Stomach (tissue), 9 donors: ENCODE results near the gene KRTAP13-3. TPM values are rescaled to one million over a fixed set of nuclear protein-coding genes. Genes with fewer than 3 reads are reported as not detected.
A peak's percentile ranks its signal among the peaks of the same experiment; 100 is the strongest.

Source experiments
- DNase-seq, 2 donors: peaks; one replicate each; pipeline versions ENCODE4 v3.0.0 to v3.0.0-alpha.2; 2013 to 2019
- H3K27ac ChIP-seq, 5 donors: fragments of 200-600 bp in 4 of 5; sonication (generic) in 4 of 5; one replicate each; pipeline ENCODE4 v1.5.1; 2013 to 2019; ENCODE audit warnings: mild to moderate bottlenecking in 1 of 5, moderate library complexity in 1 of 5
- H3K27me3 ChIP-seq, 3 donors: fragments of 200-600 bp; sonication (generic); one replicate each; pipeline ENCODE4 v1.5.1; 2017 to 2019; ENCODE audit warnings: mixed run types in 1 of 3
- H3K36me3 ChIP-seq, 4 donors: fragments of 200-600 bp; sonication (generic); 1 replicate in 3 of 4; 2 replicates in 1 of 4; pipeline ENCODE4 v1.5.1; 2016 to 2019
- H3K4me1 ChIP-seq, 4 donors: fragments of 200-600 bp; sonication (generic); one replicate each; pipeline ENCODE4 v1.5.1; 2016 to 2019
- H3K4me3 ChIP-seq, 4 donors: fragments of 200-600 bp; sonication (generic) in 3 of 4; one replicate each; pipeline ENCODE4 v1.5.1; 2016 to 2019; ENCODE audit warnings: mild to moderate bottlenecking in 1 of 4
- H3K9me3 ChIP-seq, 4 donors: fragments of 200-600 bp; sonication (generic); one replicate each; pipeline ENCODE4 v1.5.1; 2016 to 2019
- EP300 ChIP-seq: sonication (generic); formaldehyde crosslinking; IDR thresholded peaks from one replicate; pipeline ENCODE4 v1.6.1; 2017; ENCODE audit warnings: antibody characterized with exemption
- POLR2A ChIP-seq, 4 donors: fragments of 450-650 bp; IDR thresholded peaks; one replicate each; pipeline ENCODE4 v1.6.1; 2016; ENCODE audit warnings: antibody characterized with exemption in 4 of 4, control low read depth in 2 of 4, mild to moderate bottlenecking in 1 of 4, moderate library complexity in 1 of 4
- POLR2AphosphoS5 ChIP-seq, 3 donors: sonication (generic); formaldehyde crosslinking; IDR thresholded peaks; one replicate each; pipeline ENCODE4 v1.6.1; 2016; ENCODE audit warnings: antibody characterized with exemption in 3 of 3
- WGBS, 5 donors: extraction: QIAGEN DNeasy Blood & Tissue Kit in 3 of 5; methylation state at CpG; one replicate each; pipeline versions ENCODE4 v1.1.5 to v1.1.7; 2013 to 2018; 5-methylcytosine and 5-hydroxymethylcytosine counted together
- intact Hi-C: fragments of 100-400 bp; cut with DNase I; formaldehyde crosslinking; loops from one replicate; pipeline ENCODE4 v1.15.1; 2023; ENCODE audit warnings: low total_unique reads
- polyA plus RNA-seq, 3 donors: library from polyadenylated mRNA; stranded (reverse); fragments of 200-250 nt; gene quantifications; one replicate each; pipeline ENCODE4 v1.2.3, GENCODE V29; 2013
- total RNA-seq, 5 donors: library from RNA; depleted of rRNA; stranded (reverse); fragments of >200 nt; gene quantifications; one replicate each; pipeline versions ENCODE4 v1.1.0 to v1.2.3, GENCODE V29; 2014 to 2016
- TF ChIP-seq, protein P1 (sequence below), 7 experiments: fragments of 450-650 bp in 4 of 7; fragments of 200-600 bp in 3 of 7; sonication (generic) in 3 of 7; IDR thresholded peaks; one replicate each; pipeline ENCODE4 v1.5.1; 2016 to 2019; ENCODE audit warnings: antibody characterized with exemption in 7 of 7, control low read depth in 2 of 7, mild to moderate bottlenecking in 1 of 7
- donor health status: healthy with polysubstance abuse.
- donor health status: Bipolar disorder and iron deficiency.
- donor health status: healthy.

KRTAP13-3 gene
- total and polyA plus RNA-seq, 8 donors, result not detected

DNA sequence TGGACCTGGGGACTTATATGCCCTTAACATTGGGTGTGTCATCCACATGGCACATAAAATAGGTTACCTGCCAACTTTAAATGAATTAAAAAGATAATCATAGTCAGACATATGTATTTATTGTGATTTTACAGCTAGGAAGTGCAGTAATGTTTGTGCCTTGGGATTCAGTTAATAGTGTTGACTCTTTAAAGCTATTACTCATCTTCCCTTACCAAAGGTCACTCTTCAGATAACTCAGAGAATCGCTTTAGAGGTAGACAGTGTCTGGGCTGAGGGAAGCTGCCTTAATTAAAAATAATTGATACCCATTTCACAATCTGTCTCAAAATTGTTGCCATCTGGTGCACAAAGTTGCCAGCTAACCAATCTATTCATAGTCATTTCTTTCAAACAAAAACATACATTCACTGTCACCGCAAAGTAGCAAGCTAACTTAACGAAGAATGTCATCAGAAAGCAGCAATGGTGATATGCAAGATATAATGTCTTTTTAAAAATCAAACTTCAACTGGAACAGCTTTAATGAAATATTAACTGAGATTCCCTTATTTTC, 11.4 kb upstream of the KRTAP13-3 start:
- no peaks in the 10 kb centered on the region for H3K27me3 ChIP-seq
- no peaks in the 10 kb centered on the region for H3K4me1 ChIP-seq
- WGBS, 5 donors, result 60 to 79% (median 78%) methylated on average over 3 of the region's 3 CpGs
- H3K9me3 ChIP-seq, result no peaks in the 10 kb centered on the region
- H3K36me3 ChIP-seq, result no peaks in the 10 kb centered on the region
- no peak overlapping the region for H3K27ac ChIP-seq
- intact Hi-C loops, result no loop called here
- no peak for TF ChIP-seq EP300
- H3K4me3 ChIP-seq, result no peak overlapping the region
- no peak for DNase-seq

DNA sequence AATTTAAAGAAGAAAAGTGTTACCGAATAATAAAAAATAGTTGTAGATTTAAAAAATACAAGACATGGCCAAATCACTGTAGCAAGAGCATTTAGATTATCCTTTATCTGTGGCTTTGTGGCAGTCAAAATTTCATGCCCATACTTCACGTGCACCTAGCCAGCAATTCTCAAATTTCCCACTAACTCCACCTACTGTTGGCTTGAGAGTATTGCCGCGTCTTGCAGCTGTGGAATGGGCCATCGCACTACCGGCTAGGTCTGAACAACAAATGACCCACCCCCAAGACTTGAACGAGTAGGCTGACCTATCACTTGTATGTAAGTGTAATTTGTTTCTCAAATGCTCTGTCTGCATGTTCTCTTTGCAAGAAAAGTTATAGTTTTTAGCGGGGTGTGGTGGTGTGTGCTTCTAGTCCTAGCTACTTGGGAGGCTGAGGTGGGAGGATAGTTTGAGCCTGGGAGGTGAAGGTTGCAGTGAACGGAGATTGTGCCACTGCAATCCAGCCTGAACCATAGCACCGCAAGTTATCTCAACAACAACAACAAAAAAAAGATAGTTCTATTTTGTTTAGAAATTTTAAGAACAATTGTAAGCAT, 8.4 kb upstream of the KRTAP13-3 start:
- no peak overlapping the region for H3K4me3 ChIP-seq
- no peak overlapping the region for H3K27ac ChIP-seq
- no peaks in the 10 kb centered on the region for H3K4me1 ChIP-seq
- WGBS, 5 donors, result 31 to 39% (median 37%) methylated on average over 10 of the region's 10 CpGs
- no peaks in the 10 kb centered on the region for H3K36me3 ChIP-seq
- no peaks in the 10 kb centered on the region for H3K27me3 ChIP-seq
- H3K9me3 ChIP-seq, result no peaks in the 10 kb centered on the region
- intact Hi-C loops, result no loop called here
- DNase-seq, result peak; percentile 26 to 37
- TF ChIP-seq POLR2A (IDR thresholded peaks at IDR 0.05) (no peak), POLR2AphosphoS5 (IDR thresholded peaks at IDR 0.05) (no peak), EP300 (no peak)
- TF ChIP-seq, protein P1, sequence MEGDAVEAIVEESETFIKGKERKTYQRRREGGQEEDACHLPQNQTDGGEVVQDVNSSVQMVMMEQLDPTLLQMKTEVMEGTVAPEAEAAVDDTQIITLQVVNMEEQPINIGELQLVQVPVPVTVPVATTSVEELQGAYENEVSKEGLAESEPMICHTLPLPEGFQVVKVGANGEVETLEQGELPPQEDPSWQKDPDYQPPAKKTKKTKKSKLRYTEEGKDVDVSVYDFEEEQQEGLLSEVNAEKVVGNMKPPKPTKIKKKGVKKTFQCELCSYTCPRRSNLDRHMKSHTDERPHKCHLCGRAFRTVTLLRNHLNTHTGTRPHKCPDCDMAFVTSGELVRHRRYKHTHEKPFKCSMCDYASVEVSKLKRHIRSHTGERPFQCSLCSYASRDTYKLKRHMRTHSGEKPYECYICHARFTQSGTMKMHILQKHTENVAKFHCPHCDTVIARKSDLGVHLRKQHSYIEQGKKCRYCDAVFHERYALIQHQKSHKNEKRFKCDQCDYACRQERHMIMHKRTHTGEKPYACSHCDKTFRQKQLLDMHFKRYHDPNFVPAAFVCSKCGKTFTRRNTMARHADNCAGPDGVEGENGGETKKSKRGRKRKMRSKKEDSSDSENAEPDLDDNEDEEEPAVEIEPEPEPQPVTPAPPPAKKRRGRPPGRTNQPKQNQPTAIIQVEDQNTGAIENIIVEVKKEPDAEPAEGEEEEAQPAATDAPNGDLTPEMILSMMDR (IDR thresholded peaks at IDR 0.05), result peak in 4 of 7 experiments; percentile 35 to 39 (median 38)

DNA sequence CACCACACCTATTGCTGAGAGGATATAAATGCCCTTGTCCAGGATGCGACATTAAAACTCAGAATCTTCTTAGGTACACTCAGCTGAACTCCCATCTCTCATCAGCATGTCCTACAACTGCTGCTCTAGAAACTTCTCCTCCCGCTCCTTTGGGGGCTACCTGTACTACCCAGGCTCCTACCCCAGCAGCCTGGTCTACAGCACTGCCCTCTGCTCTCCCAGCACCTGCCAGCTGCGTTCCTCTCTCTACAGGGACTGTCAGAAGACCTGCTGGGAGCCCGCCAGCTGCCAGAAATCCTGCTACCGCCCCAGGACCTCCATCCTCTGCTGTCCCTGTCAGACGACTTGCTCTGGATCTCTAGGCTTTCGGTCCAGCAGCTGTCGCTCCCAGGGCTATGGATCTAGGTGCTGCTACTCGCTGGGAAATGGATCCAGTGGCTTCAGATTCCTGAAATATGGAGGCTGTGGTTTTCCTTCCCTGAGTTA, 4.5 kb upstream of the KRTAP13-3 start, which contains the start of gene KRTAP13-4:
TSS of gene KRTAP13-4 (plus strand) at position 51 of the 486 bp plus-strand sequence. CDS start at position 107, 56 bp downstream.
- DNase-seq, result no peak
- no peaks in the 10 kb centered on the region for H3K4me1 ChIP-seq
- TF ChIP-seq POLR2A (IDR thresholded peaks at IDR 0.05) (no peak), POLR2AphosphoS5 (IDR thresholded peaks at IDR 0.05) (no peak), EP300 (no peak)
- TF ChIP-seq, protein P1 (IDR thresholded peaks at IDR 0.05), result no peak
- intact Hi-C loops, result no loop called here
- H3K27ac ChIP-seq, result no peak within 1 kb of the TSS
- WGBS, 5 donors, result 70 to 81% (median 74%) methylated on average over 9 of the region's 9 CpGs
- H3K27me3 ChIP-seq, result no peaks in the 10 kb centered on the region
- H3K9me3 ChIP-seq, result no peaks in the 10 kb centered on the region
- H3K4me3 ChIP-seq, result no peak within 1 kb of the TSS
- H3K36me3 ChIP-seq, result no peaks in the 10 kb centered on the region

DNA sequence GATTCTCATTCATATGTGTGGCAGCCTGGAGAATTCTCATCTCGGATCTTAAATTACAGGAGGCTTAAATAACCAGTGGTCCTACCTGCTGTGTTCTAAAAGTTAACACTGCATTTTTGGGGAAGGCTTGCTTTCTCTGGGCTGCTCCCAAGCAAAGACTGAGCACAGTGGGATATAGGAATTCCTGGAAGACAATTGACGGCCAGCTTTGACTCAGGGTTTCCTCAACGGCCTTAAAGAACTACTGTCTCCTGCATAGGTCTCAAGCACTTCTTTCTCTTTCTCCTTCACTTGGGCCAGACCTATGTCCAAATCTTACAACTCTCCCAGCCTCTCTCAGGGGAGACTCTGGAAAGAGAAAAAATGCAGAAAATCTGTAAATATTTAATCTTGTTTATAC, 1.0 kb upstream of the KRTAP13-3 start:
- Histone ChIP-seq H3K4me3 (no peak overlapping the region), H3K27ac (no peak overlapping the region), H3K9me3 (no peaks in the 10 kb centered on the region), H3K4me1 (no peaks in the 10 kb centered on the region), H3K36me3 (no peaks in the 10 kb centered on the region), H3K27me3 (no peaks in the 10 kb centered on the region)
- intact Hi-C loops, result no loop called here
- WGBS, 5 donors, result 40 to 52% (median 44%) methylated on average over 3 of the region's 3 CpGs
- DNase-seq, result no peak
- TF ChIP-seq POLR2A (IDR thresholded peaks at IDR 0.05), result no peak
- no peak for TF ChIP-seq EP300
- TF ChIP-seq POLR2AphosphoS5 (IDR thresholded peaks at IDR 0.05), result no peak
- TF ChIP-seq, protein P1 (IDR thresholded peaks at IDR 0.05), result no peak

DNA sequence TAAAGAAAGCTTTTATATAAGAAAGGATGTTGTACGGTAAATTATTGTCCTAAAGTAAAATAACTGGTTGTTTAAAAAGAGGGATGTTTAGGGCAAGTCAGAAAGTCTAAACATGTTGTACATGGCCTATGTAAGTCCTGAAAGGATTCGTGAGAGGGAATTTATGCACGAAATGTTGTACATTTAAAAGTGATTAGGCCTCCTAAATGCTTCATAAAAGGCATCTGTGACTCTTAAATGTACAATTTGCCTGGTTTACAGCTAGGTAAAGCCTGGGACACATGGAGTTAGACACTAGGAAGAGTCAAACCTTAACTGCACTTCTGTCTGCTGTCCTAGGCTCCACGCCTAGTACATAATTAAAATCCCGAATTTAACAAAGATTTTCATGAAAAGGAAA, 9.7 kb downstream of the KRTAP13-3 start:
- no peaks in the 10 kb centered on the region for H3K36me3 ChIP-seq
- no peak overlapping the region for H3K27ac ChIP-seq
- no peaks in the 10 kb centered on the region for H3K4me1 ChIP-seq
- intact Hi-C loops, result no loop called here
- DNase-seq, result no peak
- WGBS, 5 donors, result 69 to 82% (median 74%) methylated on average over 5 of the region's 5 CpGs
- H3K27me3 ChIP-seq, result no peaks in the 10 kb centered on the region
- H3K4me3 ChIP-seq, result no peak overlapping the region
- H3K9me3 ChIP-seq, result no peaks in the 10 kb centered on the region
- TF ChIP-seq EP300 (no peak), POLR2AphosphoS5 (IDR thresholded peaks at IDR 0.05) (no peak), POLR2A (IDR thresholded peaks at IDR 0.05) (no peak)
- TF ChIP-seq, protein P1 (IDR thresholded peaks at IDR 0.05), result no peak
